Brain pericyte (primary cell): ENCODE results near the gene NAP1L2.
"Not testable (repeated sequence)": the region's sequence is repeated elsewhere in the genome, so short reads cannot be mapped to it uniquely, and the experiment has no call there.

Experiments used
- DNase-seq: peaks from one replicate; pipeline ENCODE4 v3.0.0-alpha.2; 2012; ENCODE audit warnings: low read depth, low spot score

The NAP1L2 gene

DNA sequence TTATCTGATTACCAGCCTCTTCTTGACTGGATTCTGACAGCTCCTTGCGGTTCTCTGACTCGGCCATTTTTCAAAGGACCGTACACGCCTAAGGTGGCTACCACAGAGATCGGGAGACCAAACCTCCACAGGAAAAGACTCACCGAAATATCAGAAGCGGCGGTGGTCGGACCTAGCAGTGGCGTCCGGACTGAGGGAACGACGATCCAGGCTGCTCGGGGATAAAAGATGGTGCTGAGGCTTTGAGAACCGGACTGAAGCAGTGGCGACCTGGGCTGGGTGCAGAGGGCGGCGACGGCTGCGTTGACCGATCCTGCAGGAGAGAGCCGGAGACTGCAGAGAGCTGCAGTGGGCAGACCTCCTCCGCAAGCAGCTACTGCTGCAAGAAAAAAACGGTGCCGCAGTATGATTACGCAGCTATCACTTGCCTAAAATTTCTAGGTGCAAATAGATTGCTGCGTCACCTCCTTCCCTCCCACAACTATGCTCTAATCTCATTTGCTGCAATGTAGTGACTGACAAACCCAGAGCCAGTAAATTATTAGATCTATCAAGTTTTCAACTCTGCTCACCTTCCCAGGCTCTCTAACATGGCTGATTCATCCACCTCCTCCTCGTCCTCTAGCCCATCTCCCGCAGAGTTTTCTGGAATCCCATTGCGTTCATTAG, at the start of gene NAP1L2:
TSS of gene NAP1L2 (minus strand) at position 426 of the 669 bp plus-strand sequence. CDS start at position 67, 359 bp downstream.
- no peak for DNase-seq

GRCh38 chrX:73262991-73263390, 48.3 kb upstream of the NAP1L2 start:
- no peak for DNase-seq

DNA sequence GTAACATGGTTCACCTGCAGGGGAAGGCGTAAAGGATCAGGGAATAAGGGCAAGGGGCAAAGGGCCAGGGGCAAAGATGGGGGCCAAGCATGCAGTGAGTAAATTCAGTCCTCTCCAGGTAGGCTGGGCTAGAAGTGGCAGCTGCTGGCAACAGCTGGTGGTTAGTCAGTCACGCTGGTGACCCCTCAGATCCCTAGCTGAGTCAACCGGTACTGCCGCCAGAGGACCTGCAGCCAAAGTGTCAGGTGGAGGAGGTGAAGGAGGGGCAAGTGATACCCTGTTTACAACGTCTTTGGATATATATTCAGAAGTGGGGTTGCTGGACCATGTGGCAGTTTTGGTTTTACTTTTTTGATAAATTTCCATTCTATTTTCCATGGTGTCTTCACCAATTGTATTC, 24.6 kb upstream of the NAP1L2 start:
- no peak for DNase-seq

DNA sequence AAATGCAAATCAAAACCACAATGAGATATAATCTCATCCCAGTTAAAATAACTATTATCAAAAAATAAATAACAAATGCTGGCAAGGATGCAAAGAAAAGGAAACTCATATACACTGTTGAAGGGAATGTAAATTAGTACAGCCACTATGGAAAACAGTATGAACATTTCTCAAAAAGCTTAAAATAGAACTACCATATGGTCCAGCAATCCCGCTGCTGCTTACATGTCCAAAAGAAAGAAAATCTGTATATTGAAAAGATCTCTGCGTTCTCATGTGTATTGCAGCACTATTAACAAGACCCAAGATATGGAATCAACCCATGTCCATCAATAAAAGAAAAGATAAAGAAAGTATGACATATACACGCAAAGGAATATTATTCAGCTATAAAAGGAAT, 3.0 kb upstream of the NAP1L2 start:
- DNase-seq, result no peak

DNA sequence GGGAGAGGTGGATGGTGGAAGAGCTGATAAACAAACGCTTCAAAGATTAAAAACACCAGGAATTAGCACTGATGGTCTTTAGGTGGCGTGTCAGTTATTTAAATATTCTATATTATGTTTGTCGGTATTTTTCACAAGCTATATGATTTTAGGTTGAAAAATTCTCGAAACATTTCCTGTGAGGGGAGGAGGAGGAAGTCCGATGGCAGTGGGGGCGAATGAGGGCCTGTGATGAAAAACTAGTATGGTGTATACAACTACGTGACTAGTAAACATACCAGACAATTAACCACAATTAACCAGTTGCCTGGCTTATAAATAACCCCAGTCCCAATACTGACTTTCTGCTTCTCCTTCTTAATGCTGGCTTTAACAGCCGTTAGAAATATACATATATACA, 595 bp upstream of the NAP1L2 start:
- no peak for DNase-seq

DNA sequence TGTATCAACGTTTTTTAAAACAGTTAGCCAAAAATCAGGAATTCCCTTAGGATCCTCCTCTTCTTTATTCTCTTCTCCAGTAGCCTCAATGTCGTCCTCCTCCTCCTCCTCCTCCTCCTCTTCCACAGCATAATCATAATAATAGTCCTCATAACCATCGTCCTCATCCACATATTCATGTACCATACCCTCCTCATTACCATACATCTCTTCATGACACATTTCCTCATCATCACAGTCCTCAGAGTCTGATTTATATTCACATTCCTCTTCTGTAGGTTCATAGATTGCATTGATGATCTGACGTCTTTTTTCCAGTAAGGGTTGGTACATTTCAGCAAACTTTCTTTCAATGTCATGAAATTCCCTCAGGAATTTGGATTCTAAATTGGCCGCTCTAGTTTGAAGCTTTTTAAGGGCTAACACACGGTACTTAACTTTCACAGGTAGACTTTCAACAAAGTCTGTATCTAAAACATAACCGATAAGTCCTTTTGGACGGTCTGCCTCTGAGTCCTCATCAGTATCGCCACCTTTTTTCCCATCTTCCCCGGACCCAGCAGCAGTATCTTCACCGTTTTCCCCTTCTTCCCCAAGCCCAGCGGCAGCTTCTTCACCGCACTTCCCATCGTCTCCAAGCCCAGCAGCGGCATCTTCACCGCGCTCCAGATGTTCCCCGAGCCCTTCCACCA, 771 bp downstream of the NAP1L2 start:
- DNase-seq, result no peak

GRCh38 chrX:73206366-73206765, 8.3 kb downstream of the NAP1L2 start:
- DNase-seq, result no peak

DNA sequence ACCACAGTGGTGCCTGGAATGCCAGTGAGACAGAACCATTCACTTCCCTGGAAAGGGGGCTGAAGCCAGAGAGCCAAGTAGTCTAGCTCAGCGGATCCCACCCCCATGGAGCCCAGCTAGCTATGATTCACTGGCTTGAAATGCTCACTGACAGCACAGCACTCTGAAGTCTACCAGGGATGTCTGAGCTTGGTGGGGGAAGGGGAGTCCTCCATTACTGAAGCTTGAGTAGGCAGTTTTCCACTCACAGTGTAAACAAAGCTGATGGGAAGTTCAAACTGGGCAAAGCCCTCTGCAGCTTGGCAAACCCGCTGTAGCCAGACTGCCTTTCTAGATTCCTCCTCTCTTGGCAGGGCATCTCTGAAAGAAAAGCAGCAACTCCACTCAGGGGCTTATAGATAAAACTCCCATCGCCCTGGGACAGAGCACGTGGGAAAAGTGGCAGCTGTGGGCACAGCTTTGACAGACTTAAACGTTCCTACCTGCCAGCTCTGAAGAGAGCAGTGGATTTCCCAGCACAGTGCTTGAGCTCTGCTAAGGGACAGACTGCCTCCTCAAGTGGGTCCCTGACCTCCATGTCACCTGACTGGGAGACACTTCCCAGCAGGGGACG, 32.0 kb downstream of the NAP1L2 start:
- no peak for DNase-seq

DNA sequence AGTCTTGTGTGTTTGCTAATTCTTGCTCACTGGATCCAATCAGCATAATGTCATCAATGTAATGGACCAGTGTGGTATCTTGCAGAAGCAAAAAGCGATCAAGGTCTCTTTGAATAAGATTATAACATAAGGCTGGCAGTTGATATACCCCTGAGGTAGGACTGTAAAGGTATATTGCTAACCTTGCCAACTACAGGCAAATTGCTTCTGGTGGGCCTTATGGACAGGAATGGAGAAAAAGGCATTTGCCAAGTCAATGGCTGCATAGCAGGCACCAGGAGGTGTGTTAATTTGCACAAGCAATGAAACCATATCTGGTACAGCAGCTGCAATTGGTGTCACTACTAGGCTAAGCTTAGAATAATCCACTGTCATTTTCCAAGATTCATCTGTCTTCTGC, 45.7 kb downstream of the NAP1L2 start:
- not testable (repeated sequence) for DNase-seq
